Karpas-422 (cell line): ENCODE data around the gene FAM107A. TPM values are rescaled to one million over a fixed set of nuclear protein-coding genes. Genes with fewer than 3 reads are reported as not detected.

Source experiments
- DNase-seq: peaks from one replicate; pipeline ENCODE4 v3.0.0-alpha.2; 2015
- H2AFZ ChIP-seq: fragments of 200-600 bp; sonication (generic); 2 replicates; pipeline ENCODE4 v1.6.1; 2014; ENCODE audit warnings: antibody characterized with exemption, low read length, mixed read lengths
- H3K27ac ChIP-seq: fragments of 200-600 bp; sonication (generic); 2 replicates; pipeline ENCODE4 v1.5.1; 2014; ENCODE audit warnings: mild to moderate bottlenecking, low read length, moderate library complexity
- H3K27me3 ChIP-seq: fragments of 200-600 bp; sonication (generic); 2 replicates; pipeline ENCODE4 v1.6.1; 2014; ENCODE audit warnings: low read length, mixed read lengths
- H3K36me3 ChIP-seq: fragments of 200-600 bp; sonication (generic); 2 replicates; pipeline ENCODE4 v1.6.1; 2014; ENCODE audit warnings: low read length, mixed read lengths; ENCODE audit not compliant: insufficient read depth
- H3K4me1 ChIP-seq: fragments of 200-600 bp; sonication (generic); 2 replicates; pipeline ENCODE4 v1.6.1; 2014; ENCODE audit warnings: mild to moderate bottlenecking, low read length, mixed read lengths
- H3K4me2 ChIP-seq: fragments of 200-600 bp; sonication (generic); 2 replicates; pipeline ENCODE4 v1.6.1; 2014; ENCODE audit warnings: low read length, low read depth, mild to moderate bottlenecking; ENCODE audit not compliant: poor library complexity, severe bottlenecking
- H3K4me3 ChIP-seq: fragments of 200-600 bp; sonication (generic); 2 replicates; pipeline ENCODE4 v1.5.1; 2014; ENCODE audit warnings: mild to moderate bottlenecking, antibody characterized with exemption, low read length, mixed read lengths
- H3K79me2 ChIP-seq: fragments of 200-600 bp; sonication (generic); 2 replicates; pipeline ENCODE4 v1.6.1; 2014; ENCODE audit warnings: mild to moderate bottlenecking, low read length, mixed read lengths
- H3K9ac ChIP-seq: fragments of 200-600 bp; sonication (generic); 2 replicates; pipeline ENCODE4 v1.6.0; 2014; ENCODE audit warnings: low read length
- H3K9me2 ChIP-seq: fragments of 200-600 bp; sonication (generic), shearing (Covaris generic); replicated peaks from 2 replicates; pipeline ENCODE4 v1.6.0; 2014; ENCODE audit warnings: mild to moderate bottlenecking, low read length, moderate library complexity; ENCODE audit not compliant: insufficient read depth
- H3K9me3 ChIP-seq: fragments of 300-700, 200-600 bp; sonication (generic); 2 replicates; pipeline ENCODE4 v1.6.1; 2014; ENCODE audit warnings: low read length, mixed read lengths
- H4K20me1 ChIP-seq: fragments of 200-600 bp; sonication (generic); 2 replicates; pipeline ENCODE4 v1.6.1; 2014; ENCODE audit warnings: mild to moderate bottlenecking, antibody characterized with exemption, low read length, low read depth; ENCODE audit not compliant: insufficient read depth
- total RNA-seq: library from RNA; depleted of rRNA; stranded (reverse); fragments of >200 nt; shearing (Covaris generic); gene quantifications from 2 replicates; pipeline ENCODE4 v1.2.3, GENCODE V29; 2014; ENCODE audit warnings: low replicate concordance

Gene FAM107A
- total RNA-seq, 1 experiment from 2014 or later = not detected

- peaks cover 16% of the 10 kb centered on the region for H3K4me1 ChIP-seq
- H3K36me3 ChIP-seq = no peaks in the 10 kb centered on the region
- H3K9me3 ChIP-seq = no peaks in the 10 kb centered on the region
Observed at GRCh38 chr3:58620421-58620820, 43.2 kb upstream of the FAM107A start.

GRCh38 chr3:58617338-58617761 lies 40.2 kb upstream of the FAM107A start:
- no peaks in the 10 kb centered on the region for H4K20me1 ChIP-seq
- no peak for DNase-seq
- no peak overlapping the region for H3K9ac ChIP-seq
- no peaks in the 10 kb centered on the region for H3K27me3 ChIP-seq
- H3K4me1 ChIP-seq = peaks cover 16% of the 10 kb centered on the region
- no peaks in the 10 kb centered on the region for H3K9me2 ChIP-seq
- H3K4me3 ChIP-seq = no peak overlapping the region
- H3K79me2 ChIP-seq = no peaks in the 10 kb centered on the region
- H3K36me3 ChIP-seq = no peaks in the 10 kb centered on the region
- no peak overlapping the region for H3K27ac ChIP-seq
- H2AFZ ChIP-seq = no peak overlapping the region
- H3K4me2 ChIP-seq = no peak overlapping the region
- no peaks in the 10 kb centered on the region for H3K9me3 ChIP-seq

More at GRCh38 chr3:58620421-58620820, 43.2 kb upstream of the FAM107A start:
- Histone ChIP-seq H3K79me2 (no peaks in the 10 kb centered on the region), H3K9ac (no peak overlapping the region), H2AFZ (no peak overlapping the region), H3K9me2 (no peaks in the 10 kb centered on the region), H3K27me3 (no peaks in the 10 kb centered on the region), H3K27ac (no peak overlapping the region), H3K4me2 (no peak overlapping the region), H4K20me1 (no peaks in the 10 kb centered on the region), H3K4me3 (no peak overlapping the region)
- no peak for DNase-seq

- no peaks in the 10 kb centered on the region for H4K20me1 ChIP-seq
- H3K4me1 ChIP-seq = no peaks in the 10 kb centered on the region; the same call in 1 of the 2 replicates
- no peaks in the 10 kb centered on the region for H3K79me2 ChIP-seq
- no peak overlapping the region for H3K4me3 ChIP-seq
- DNase-seq = no peak
- no peak overlapping the region for H3K9ac ChIP-seq
- no peak overlapping the region for H2AFZ ChIP-seq
- H3K9me2 ChIP-seq = no peaks in the 10 kb centered on the region
- H3K9me3 ChIP-seq = no peaks in the 10 kb centered on the region
- no peak overlapping the region for H3K27ac ChIP-seq
- H3K27me3 ChIP-seq = no peaks in the 10 kb centered on the region
- H3K36me3 ChIP-seq = no peaks in the 10 kb centered on the region
- H3K4me2 ChIP-seq = no peak overlapping the region
Observed at GRCh38 chr3:58613236-58614132, 36.3 kb upstream of the FAM107A start.

GRCh38 chr3:58612830-58613229 lies 35.6 kb upstream of the FAM107A start:
- no peak for DNase-seq
- H3K4me1 ChIP-seq = no peaks in the 10 kb centered on the region
- H3K36me3 ChIP-seq = no peaks in the 10 kb centered on the region
- H3K27me3 ChIP-seq = no peaks in the 10 kb centered on the region
- no peak overlapping the region for H3K4me3 ChIP-seq
- no peaks in the 10 kb centered on the region for H3K9me3 ChIP-seq
- no peak overlapping the region for H2AFZ ChIP-seq
- H3K27ac ChIP-seq = no peak overlapping the region
- no peaks in the 10 kb centered on the region for H3K79me2 ChIP-seq
- H3K4me2 ChIP-seq = no peak overlapping the region
- no peaks in the 10 kb centered on the region for H4K20me1 ChIP-seq
- no peak overlapping the region for H3K9ac ChIP-seq
- H3K9me2 ChIP-seq = no peaks in the 10 kb centered on the region

- H3K27me3 ChIP-seq = no peaks in the 10 kb centered on the region
- H4K20me1 ChIP-seq = no peaks in the 10 kb centered on the region
- no peak overlapping the region for H3K27ac ChIP-seq
- H2AFZ ChIP-seq = no peak overlapping the region
- no peaks in the 10 kb centered on the region for H3K79me2 ChIP-seq
- H3K4me2 ChIP-seq = no peak overlapping the region
- no peak overlapping the region for H3K9ac ChIP-seq
- H3K4me1 ChIP-seq = no peaks in the 10 kb centered on the region
- no peaks in the 10 kb centered on the region for H3K9me2 ChIP-seq
- no peak for DNase-seq
- no peaks in the 10 kb centered on the region for H3K36me3 ChIP-seq
- no peak overlapping the region for H3K4me3 ChIP-seq
- H3K9me3 ChIP-seq = no peaks in the 10 kb centered on the region
Observed at GRCh38 chr3:58609990-58610389, 32.8 kb upstream of the FAM107A start.

GRCh38 chr3:58608648-58609047 lies 31.5 kb upstream of the FAM107A start:
- H3K36me3 ChIP-seq = no peaks in the 10 kb centered on the region
- no peaks in the 10 kb centered on the region for H3K79me2 ChIP-seq
- H4K20me1 ChIP-seq = no peaks in the 10 kb centered on the region
- no peak overlapping the region for H3K4me2 ChIP-seq
- H3K27me3 ChIP-seq = no peaks in the 10 kb centered on the region
- no peak for DNase-seq
- no peaks in the 10 kb centered on the region for H3K9me3 ChIP-seq
- H3K9me2 ChIP-seq = no peaks in the 10 kb centered on the region
- H3K4me3 ChIP-seq = no peak overlapping the region
- H3K27ac ChIP-seq = no peak overlapping the region
- H3K9ac ChIP-seq = no peak overlapping the region
- no peaks in the 10 kb centered on the region for H3K4me1 ChIP-seq
- no peak overlapping the region for H2AFZ ChIP-seq

- H3K9me3 ChIP-seq = no peaks in the 10 kb centered on the region
- H3K27me3 ChIP-seq = no peaks in the 10 kb centered on the region
- H2AFZ ChIP-seq = no peak overlapping the region
- H3K27ac ChIP-seq = no peak overlapping the region
- H3K9ac ChIP-seq = no peak overlapping the region
- H4K20me1 ChIP-seq = no peaks in the 10 kb centered on the region
- no peak for DNase-seq
- H3K36me3 ChIP-seq = no peaks in the 10 kb centered on the region
- no peaks in the 10 kb centered on the region for H3K9me2 ChIP-seq
- no peak overlapping the region for H3K4me3 ChIP-seq
- H3K4me2 ChIP-seq = no peak overlapping the region
- no peaks in the 10 kb centered on the region for H3K79me2 ChIP-seq
- H3K4me1 ChIP-seq = no peaks in the 10 kb centered on the region
Observed at GRCh38 chr3:58607816-58608215, 30.6 kb upstream of the FAM107A start.

GRCh38 chr3:58606693-58607092 lies 29.5 kb upstream of the FAM107A start:
- no peak overlapping the region for H3K4me3 ChIP-seq
- no peaks in the 10 kb centered on the region for H4K20me1 ChIP-seq
- no peak for DNase-seq
- no peak overlapping the region for H3K9ac ChIP-seq
- no peaks in the 10 kb centered on the region for H3K36me3 ChIP-seq
- no peaks in the 10 kb centered on the region for H3K9me3 ChIP-seq
- H3K79me2 ChIP-seq = no peaks in the 10 kb centered on the region
- no peaks in the 10 kb centered on the region for H3K27me3 ChIP-seq
- H3K4me2 ChIP-seq = no peak overlapping the region
- no peak overlapping the region for H2AFZ ChIP-seq
- no peaks in the 10 kb centered on the region for H3K9me2 ChIP-seq
- H3K27ac ChIP-seq = no peak overlapping the region
- H3K4me1 ChIP-seq = no peaks in the 10 kb centered on the region
